LNCAP (cell line): ENCODE measurements around the gene ELP2.

ENCODE experiments used
- TF ChIP-seq, protein P1 (sequence below): fragments of 450-650 bp; IDR thresholded peaks from 2 replicates; pipeline ENCODE4 v1.5.1; 2017; ENCODE audit warnings: mild to moderate bottlenecking

Gene ELP2, protein sequence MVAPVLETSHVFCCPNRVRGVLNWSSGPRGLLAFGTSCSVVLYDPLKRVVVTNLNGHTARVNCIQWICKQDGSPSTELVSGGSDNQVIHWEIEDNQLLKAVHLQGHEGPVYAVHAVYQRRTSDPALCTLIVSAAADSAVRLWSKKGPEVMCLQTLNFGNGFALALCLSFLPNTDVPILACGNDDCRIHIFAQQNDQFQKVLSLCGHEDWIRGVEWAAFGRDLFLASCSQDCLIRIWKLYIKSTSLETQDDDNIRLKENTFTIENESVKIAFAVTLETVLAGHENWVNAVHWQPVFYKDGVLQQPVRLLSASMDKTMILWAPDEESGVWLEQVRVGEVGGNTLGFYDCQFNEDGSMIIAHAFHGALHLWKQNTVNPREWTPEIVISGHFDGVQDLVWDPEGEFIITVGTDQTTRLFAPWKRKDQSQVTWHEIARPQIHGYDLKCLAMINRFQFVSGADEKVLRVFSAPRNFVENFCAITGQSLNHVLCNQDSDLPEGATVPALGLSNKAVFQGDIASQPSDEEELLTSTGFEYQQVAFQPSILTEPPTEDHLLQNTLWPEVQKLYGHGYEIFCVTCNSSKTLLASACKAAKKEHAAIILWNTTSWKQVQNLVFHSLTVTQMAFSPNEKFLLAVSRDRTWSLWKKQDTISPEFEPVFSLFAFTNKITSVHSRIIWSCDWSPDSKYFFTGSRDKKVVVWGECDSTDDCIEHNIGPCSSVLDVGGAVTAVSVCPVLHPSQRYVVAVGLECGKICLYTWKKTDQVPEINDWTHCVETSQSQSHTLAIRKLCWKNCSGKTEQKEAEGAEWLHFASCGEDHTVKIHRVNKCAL

DNA sequence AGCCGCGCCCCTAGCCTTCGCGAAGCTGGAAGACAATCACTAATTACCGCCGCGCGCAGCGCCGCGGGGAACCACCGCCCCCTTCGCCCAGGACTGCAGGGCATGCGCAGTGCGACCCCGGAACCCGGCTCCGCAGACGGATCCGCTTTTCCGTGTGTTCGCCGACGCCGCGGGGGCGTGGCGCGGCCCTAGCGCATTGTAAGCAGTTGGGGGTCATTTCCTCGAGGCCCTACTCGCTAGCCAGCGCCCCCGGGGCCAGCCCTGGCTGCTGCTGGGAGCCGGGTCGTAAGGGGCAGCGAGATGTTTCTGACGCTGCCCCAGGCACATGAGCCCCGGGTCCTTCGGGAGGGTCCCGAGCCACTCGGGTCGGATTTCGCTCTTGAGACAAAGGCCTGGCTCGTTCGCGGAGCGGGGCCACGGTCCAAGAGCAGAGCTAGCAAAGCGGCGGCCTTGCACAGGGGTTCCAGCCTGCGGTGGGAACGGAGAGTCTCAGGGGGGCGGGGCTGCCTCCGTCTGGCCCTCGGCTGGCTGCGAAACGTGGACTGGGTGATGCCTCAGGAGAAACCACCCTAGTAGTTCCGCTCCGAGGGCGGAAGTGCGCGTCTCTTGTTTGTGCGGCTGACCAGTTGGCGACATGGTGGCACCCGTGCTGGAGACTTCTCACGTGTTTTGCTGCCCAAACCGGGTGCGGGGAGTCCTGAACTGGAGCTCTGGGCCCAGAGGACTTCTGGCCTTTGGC is at the start of gene ELP2, which contains the start of gene SLC39A6:
ELP2 (plus strand) TSS at position 600 of the 739 bp plus-strand sequence; CDS start at position 635, 35 bp downstream.
SLC39A6 (minus strand) TSS at position 41 of the 739 bp plus-strand sequence. CDS start 2,333 bp downstream, outside the sequence.
- TF ChIP-seq, protein P1, sequence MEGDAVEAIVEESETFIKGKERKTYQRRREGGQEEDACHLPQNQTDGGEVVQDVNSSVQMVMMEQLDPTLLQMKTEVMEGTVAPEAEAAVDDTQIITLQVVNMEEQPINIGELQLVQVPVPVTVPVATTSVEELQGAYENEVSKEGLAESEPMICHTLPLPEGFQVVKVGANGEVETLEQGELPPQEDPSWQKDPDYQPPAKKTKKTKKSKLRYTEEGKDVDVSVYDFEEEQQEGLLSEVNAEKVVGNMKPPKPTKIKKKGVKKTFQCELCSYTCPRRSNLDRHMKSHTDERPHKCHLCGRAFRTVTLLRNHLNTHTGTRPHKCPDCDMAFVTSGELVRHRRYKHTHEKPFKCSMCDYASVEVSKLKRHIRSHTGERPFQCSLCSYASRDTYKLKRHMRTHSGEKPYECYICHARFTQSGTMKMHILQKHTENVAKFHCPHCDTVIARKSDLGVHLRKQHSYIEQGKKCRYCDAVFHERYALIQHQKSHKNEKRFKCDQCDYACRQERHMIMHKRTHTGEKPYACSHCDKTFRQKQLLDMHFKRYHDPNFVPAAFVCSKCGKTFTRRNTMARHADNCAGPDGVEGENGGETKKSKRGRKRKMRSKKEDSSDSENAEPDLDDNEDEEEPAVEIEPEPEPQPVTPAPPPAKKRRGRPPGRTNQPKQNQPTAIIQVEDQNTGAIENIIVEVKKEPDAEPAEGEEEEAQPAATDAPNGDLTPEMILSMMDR: no peak

DNA sequence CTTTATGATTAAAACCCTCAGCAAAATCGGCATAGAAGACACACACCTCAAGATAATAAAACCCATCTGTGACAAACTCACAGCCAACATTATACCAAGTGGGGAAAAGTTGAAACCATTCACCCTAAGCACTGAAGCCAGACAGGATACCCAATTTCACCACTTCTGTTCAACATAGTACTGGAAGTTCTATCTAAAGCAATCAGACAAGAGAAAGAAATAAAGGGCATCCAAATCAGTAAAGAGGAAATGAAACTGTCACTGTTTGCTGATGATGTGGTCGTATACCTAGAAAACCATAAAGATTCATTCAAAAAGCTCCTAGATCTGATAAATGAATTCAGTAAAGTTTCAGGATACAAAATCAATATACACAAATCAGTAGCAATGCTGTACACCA is 46.0 kb upstream of the ELP2 start:
- TF ChIP-seq, protein P1: no peak

DNA sequence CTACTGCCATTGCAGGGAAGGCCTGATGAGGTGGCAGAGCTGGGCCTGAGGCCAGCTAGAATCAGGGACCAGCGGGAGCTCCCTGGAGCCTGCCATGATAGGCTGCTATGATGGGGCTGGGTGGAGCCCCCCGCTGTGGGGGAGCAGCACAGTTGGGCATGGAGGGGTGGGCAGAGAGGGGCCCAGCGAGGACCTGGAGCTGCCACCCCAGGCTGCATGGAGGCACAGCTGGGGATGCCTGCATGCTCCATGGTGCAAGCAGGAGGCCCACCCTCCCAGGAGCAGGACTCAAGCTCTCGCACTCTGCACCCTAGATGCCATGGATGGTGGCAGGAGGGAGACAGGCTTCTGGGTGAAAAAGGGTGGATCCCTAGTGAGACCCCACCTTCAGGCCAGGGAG is 44.5 kb upstream of the ELP2 start:
- TF ChIP-seq, protein P1: no peak

DNA sequence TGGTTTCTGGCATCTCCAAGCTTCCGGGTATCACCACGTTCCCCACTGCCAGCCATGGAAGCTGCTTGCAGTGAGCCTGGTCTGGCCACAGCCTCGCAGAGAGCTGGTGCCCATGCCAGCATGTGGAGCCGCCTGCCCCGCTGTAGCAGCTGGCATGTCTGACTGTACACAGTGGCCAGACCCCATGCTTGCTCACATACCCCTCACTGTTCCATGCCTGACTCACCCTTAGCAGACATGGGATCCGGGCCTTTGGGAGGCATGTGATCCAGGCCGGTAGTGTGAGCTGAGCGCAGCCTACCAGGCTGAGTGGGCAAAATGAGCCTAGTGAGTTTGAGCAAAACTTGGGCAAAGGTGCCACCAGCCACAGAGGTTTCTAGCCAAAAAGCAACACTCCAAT is 43.5 kb upstream of the ELP2 start:
- TF ChIP-seq, protein P1: no peak

DNA sequence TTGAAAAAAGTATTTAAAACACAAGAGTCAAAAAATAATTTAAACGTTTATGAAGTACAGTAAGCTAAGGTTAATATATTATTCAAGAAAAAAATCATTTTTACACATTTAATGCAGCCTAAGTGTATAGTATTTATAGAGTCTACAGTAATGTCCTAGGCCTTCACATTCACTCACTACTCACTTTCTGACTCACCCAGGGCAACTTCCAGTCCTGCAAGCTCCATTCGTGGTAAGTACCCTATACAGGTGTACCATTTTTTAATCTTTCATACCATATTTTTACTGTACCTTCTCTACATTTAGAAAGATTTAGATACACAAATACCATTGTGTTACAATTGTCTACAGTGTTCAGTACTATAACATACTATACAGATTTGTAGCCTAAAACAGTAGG is 41.4 kb upstream of the ELP2 start:
- TF ChIP-seq, protein P1: no peak

DNA sequence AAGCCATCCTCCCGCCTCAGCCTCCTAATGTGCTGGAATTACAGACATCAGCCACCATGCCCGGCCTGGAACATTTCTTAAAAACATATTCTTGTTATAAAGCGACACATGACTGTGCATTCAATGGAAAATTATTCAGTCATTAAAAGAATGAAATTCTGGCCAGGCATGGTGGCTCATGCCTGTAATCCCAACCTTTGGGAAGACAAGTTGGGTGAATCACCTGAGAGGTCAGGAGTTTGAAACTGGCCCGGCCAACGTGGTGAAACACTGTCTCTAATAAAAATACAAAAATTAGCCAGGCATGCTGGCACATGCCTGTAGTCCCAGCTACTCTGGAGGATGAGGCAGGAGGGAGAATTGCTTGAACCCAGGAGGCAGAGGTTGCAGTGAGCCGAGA is 40.7 kb upstream of the ELP2 start:
- TF ChIP-seq, protein P1: no peak

DNA sequence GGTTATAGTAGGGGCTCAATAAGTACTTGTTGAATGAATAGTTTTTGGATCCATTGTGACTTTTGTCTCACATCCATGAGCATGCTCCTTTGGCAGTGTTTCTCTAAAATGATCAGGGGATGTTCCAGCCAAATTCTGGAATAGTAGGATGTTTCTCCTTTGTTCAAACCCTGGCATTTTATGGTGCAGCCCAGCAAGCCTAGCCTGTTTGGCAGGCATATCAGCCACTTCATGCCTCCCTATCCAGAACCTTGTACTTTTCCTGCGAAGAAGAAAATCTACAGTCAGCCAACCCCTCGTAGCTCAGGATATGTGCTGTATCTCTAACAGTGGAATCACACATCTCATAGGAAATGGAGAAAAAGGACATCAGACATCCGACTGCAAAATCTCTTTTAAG is 35.3 kb upstream of the ELP2 start:
- TF ChIP-seq, protein P1: no peak
